ENCODE measurements around the gene FERMT2.

The FERMT2 gene

GRCh38 chr14:52862632-52863333, 88.1 kb downstream of the FERMT2 start:
- no peak for DNase-seq (ENCODE audit: low read depth)
- no peak overlapping the region for H3K4me3 ChIP-seq (ENCODE audit: low read depth, low read length)
- no peak for TF ChIP-seq CTCF (IDR thresholded peaks at IDR 0.05; ENCODE audit: control insufficient read depth, extremely low read depth, insufficient read depth)

GRCh38 chr14:52861403-52861802, 89.4 kb downstream of the FERMT2 start:
- H3K4me3 ChIP-seq (ENCODE audit: low read depth, low read length), result no peak overlapping the region
- no peak for TF ChIP-seq CTCF (IDR thresholded peaks at IDR 0.05; ENCODE audit: control insufficient read depth, extremely low read depth, insufficient read depth)
- no peak for DNase-seq (ENCODE audit: low read depth)

- no peak for TF ChIP-seq CTCF (IDR thresholded peaks at IDR 0.05; ENCODE audit: control insufficient read depth, extremely low read depth, insufficient read depth)
- DNase-seq (ENCODE audit: low read depth), result no peak
- H3K4me3 ChIP-seq (ENCODE audit: low read depth, low read length), result no peak overlapping the region
These were observed 89.9 kb downstream of the FERMT2 start for GRCh38 chr14:52860910-52861309.

- H3K4me3 ChIP-seq (ENCODE audit: low read depth, low read length), result no peak overlapping the region
- TF ChIP-seq CTCF (IDR thresholded peaks at IDR 0.05; ENCODE audit: control insufficient read depth, extremely low read depth, insufficient read depth), result no peak
- no peak for DNase-seq (ENCODE audit: low read depth)
These were observed 90.6 kb downstream of the FERMT2 start for GRCh38 chr14:52860209-52860608.

GRCh38 chr14:52856139-52856538, 94.7 kb downstream of the FERMT2 start:
- H3K4me3 ChIP-seq (ENCODE audit: low read depth, low read length), result no peak overlapping the region
- no peak for TF ChIP-seq CTCF (IDR thresholded peaks at IDR 0.05; ENCODE audit: control insufficient read depth, extremely low read depth, insufficient read depth)
- no peak for DNase-seq (ENCODE audit: low read depth)

GRCh38 chr14:52853522-52853854, 97.4 kb downstream of the FERMT2 start:
- TF ChIP-seq CTCF (IDR thresholded peaks at IDR 0.05; ENCODE audit: control insufficient read depth, extremely low read depth, insufficient read depth), result no peak
- H3K4me3 ChIP-seq (ENCODE audit: low read depth, low read length), result no peak overlapping the region
- no peak for DNase-seq (ENCODE audit: low read depth)

Measured in LNCaP clone FGC (cell line).